ENCODE results near the gene LIN54. TPM values are rescaled to one million over a fixed set of nuclear protein-coding genes. Genes with fewer than 3 reads are reported as not detected.

LIN54 gene
- total and polyA plus RNA-seq, 2 of the 13 experiments (the other 11 are each of a cell fraction or from before 2014, with no cell fraction given), result 25.2 to 32.9 TPM

GRCh38 chr4:82900411-82901182 is 110.0 kb downstream of the LIN54 start, which contains the start of gene THAP9 (continued):
- TF ChIP-seq, protein P1, sequence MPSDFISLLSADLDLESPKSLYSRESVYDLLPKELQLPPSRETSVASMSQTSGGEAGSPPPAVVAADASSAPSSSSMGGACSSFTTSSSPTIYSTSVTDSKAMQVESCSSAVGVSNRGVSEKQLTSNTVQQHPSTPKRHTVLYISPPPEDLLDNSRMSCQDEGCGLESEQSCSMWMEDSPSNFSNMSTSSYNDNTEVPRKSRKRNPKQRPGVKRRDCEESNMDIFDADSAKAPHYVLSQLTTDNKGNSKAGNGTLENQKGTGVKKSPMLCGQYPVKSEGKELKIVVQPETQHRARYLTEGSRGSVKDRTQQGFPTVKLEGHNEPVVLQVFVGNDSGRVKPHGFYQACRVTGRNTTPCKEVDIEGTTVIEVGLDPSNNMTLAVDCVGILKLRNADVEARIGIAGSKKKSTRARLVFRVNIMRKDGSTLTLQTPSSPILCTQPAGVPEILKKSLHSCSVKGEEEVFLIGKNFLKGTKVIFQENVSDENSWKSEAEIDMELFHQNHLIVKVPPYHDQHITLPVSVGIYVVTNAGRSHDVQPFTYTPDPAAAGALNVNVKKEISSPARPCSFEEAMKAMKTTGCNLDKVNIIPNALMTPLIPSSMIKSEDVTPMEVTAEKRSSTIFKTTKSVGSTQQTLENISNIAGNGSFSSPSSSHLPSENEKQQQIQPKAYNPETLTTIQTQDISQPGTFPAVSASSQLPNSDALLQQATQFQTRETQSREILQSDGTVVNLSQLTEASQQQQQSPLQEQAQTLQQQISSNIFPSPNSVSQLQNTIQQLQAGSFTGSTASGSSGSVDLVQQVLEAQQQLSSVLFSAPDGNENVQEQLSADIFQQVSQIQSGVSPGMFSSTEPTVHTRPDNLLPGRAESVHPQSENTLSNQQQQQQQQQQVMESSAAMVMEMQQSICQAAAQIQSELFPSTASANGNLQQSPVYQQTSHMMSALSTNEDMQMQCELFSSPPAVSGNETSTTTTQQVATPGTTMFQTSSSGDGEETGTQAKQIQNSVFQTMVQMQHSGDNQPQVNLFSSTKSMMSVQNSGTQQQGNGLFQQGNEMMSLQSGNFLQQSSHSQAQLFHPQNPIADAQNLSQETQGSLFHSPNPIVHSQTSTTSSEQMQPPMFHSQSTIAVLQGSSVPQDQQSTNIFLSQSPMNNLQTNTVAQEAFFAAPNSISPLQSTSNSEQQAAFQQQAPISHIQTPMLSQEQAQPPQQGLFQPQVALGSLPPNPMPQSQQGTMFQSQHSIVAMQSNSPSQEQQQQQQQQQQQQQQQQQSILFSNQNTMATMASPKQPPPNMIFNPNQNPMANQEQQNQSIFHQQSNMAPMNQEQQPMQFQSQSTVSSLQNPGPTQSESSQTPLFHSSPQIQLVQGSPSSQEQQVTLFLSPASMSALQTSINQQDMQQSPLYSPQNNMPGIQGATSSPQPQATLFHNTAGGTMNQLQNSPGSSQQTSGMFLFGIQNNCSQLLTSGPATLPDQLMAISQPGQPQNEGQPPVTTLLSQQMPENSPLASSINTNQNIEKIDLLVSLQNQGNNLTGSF (CRISPR knock-in tag; IDR thresholded peaks at IDR 0.05), result peak; percentile 24; the same call in 1 of the 2 replicates
- peak; percentile 48; the same call in 1 of the 2 replicates for TF ChIP-seq ZNF556 (CRISPR knock-in tag; IDR thresholded peaks at IDR 0.05; ENCODE audit: borderline replicate concordance)
- no peak for TF ChIP-seq EZH2 (conservative IDR thresholded peaks at IDR 0.05; ENCODE audit: low read depth, low read length)
- no peak for TF ChIP-seq TAF15 (IDR thresholded peaks at IDR 0.05; ENCODE audit: low read depth, low read length, poor library complexity, severe bottlenecking)
- no peak for TF ChIP-seq SOX13 (IDR thresholded peaks at IDR 0.05)
- peak in 1 of 2 experiments; percentile 14; a peak in 2 of 4 replicates for TF ChIP-seq SOX13 (CRISPR knock-in tag; conservative IDR thresholded peaks at IDR 0.05 in 1 of 2, IDR thresholded peaks at IDR 0.05 in 1 of 2)
- peak; percentile 34; the same call in 1 of the 2 replicates for TF ChIP-seq KDM1A (CRISPR knock-in tag; IDR thresholded peaks at IDR 0.05)
- peak; percentile 33 to 38; a peak in 1 of 4 replicates for TF ChIP-seq NR2F1 (CRISPR knock-in tag; IDR thresholded peaks at IDR 0.05)
- TF ChIP-seq ZBTB2 (CRISPR knock-in tag; IDR thresholded peaks at IDR 0.05; ENCODE audit: low read depth), result peak; percentile 24; the same call in 1 of the 2 replicates
- peak; percentile 88; the same call in 1 of the 2 replicates for TF ChIP-seq ZNF275 (CRISPR knock-in tag; IDR thresholded peaks at IDR 0.05; ENCODE audit: borderline replicate concordance)
- TF ChIP-seq RBM39 (IDR thresholded peaks at IDR 0.05; ENCODE audit: low read depth, low read length, poor library complexity, severe bottlenecking), result peak; percentile 53
- TF ChIP-seq ZNF678 (CRISPR knock-in tag; IDR thresholded peaks at IDR 0.05), result no peak
- TF ChIP-seq SALL2 (CRISPR knock-in tag; IDR thresholded peaks at IDR 0.05), result peak; percentile 62; the same call in 1 of the 2 replicates
- TF ChIP-seq MBD4 (IDR thresholded peaks at IDR 0.05; ENCODE audit: borderline replicate concordance, low read length), result no peak
